ENCODE results near the gene BRICD5.
"Not testable (repeated sequence)": the region's sequence is repeated elsewhere in the genome, so short reads cannot be mapped to it uniquely, and the experiment has no call there.

Gene BRICD5

GRCh38 chr16:2213817-2214718 lies 3.4 kb upstream of the BRICD5 start:
- no peak for DNase-seq

GRCh38 chr16:2212362-2213324 lies 2.0 kb upstream of the BRICD5 start:
- no peak for DNase-seq

- DNase-seq: no peak
Observed at GRCh38 chr16:2211923-2212347, 1.3 kb upstream of the BRICD5 start.

GRCh38 chr16:2210009-2210332 lies 692 bp downstream of the BRICD5 start:
- no peak for DNase-seq

GRCh38 chr16:2209258-2210008 lies 1.2 kb downstream of the BRICD5 start:
- DNase-seq: no peak

- no peak for DNase-seq
Observed at GRCh38 chr16:2208772-2209171, 1.9 kb downstream of the BRICD5 start.

- DNase-seq: no peak
Observed at GRCh38 chr16:2208308-2208707, 2.4 kb downstream of the BRICD5 start.

- no peak for DNase-seq
Observed at GRCh38 chr16:2207872-2208271, 2.8 kb downstream of the BRICD5 start.

GRCh38 chr16:2206780-2207433 lies 3.8 kb downstream of the BRICD5 start:
- DNase-seq: no peak

- no peak for DNase-seq
Observed at GRCh38 chr16:2206420-2206779, 4.3 kb downstream of the BRICD5 start.

- no peak for DNase-seq
Observed at GRCh38 chr16:2205967-2206313, 4.7 kb downstream of the BRICD5 start.

GRCh38 chr16:2205104-2205966 lies 5.3 kb downstream of the BRICD5 start, which contains the start of gene MLST8:
MLST8 (plus strand) TSS chr16:2205454; CDS start chr16:2206086, 632 bp downstream.
- peak; percentile 53 for DNase-seq

GRCh38 chr16:2204416-2205103 lies 6.1 kb downstream of the BRICD5 start:
- no peak for DNase-seq

- not testable (repeated sequence) for DNase-seq
Observed at GRCh38 chr16:2203119-2203688, 7.5 kb downstream of the BRICD5 start.

GRCh38 chr16:2200313-2200712 lies 10.3 kb downstream of the BRICD5 start:
- no peak for DNase-seq

- DNase-seq: no peak
Observed at GRCh38 chr16:2199621-2200139, 11.0 kb downstream of the BRICD5 start.

- no peak for DNase-seq
Observed at GRCh38 chr16:2199095-2199494, 11.6 kb downstream of the BRICD5 start.

- no peak for DNase-seq
Observed at GRCh38 chr16:2198283-2198682, 12.4 kb downstream of the BRICD5 start.

GRCh38 chr16:2197765-2198164 lies 12.9 kb downstream of the BRICD5 start:
- DNase-seq: no peak

GRCh38 chr16:2196981-2197511 lies 13.6 kb downstream of the BRICD5 start:
- no peak for DNase-seq

Measured in DMS79 (cell line).